Measurements from ENCODE around the gene NPPB.

Gene NPPB

GRCh38 chr1:11858158-11858557, 587 bp downstream of the NPPB start:
- H3K27ac ChIP-seq (replicated peaks): no peak overlapping the region
- H3K27me3 ChIP-seq (ENCODE audit: insufficient read depth, poor library complexity, severe bottlenecking): peaks cover 18% of the 10 kb centered on the region
- TF ChIP-seq SPI1 (IDR thresholded peaks at IDR 0.05; ENCODE audit: borderline replicate concordance, low read depth): no peak
- no peak for TF ChIP-seq REST (IDR thresholded peaks at IDR 0.05; ENCODE audit: insufficient replicate concordance, low read depth)
- no peak for TF ChIP-seq GABPA (IDR thresholded peaks at IDR 0.05; ENCODE audit: low read depth)
- no peak for TF ChIP-seq POLR2AphosphoS5 (IDR thresholded peaks at IDR 0.05; ENCODE audit: low read depth)
- TF ChIP-seq CTCF (IDR thresholded peaks at IDR 0.05; ENCODE audit: insufficient read depth, low read length): no peak
- no peak overlapping the region for H3K4me3 ChIP-seq (replicated peaks; ENCODE audit: insufficient read depth, low read length)
- no peak for DNase-seq (ENCODE audit: low read depth in 1 of 2, low spot score in 1 of 2)

- TF ChIP-seq CTCF (IDR thresholded peaks at IDR 0.05; ENCODE audit: insufficient read depth, low read length): no peak
- TF ChIP-seq SPI1 (IDR thresholded peaks at IDR 0.05; ENCODE audit: borderline replicate concordance, low read depth): peak; percentile 68
- H3K4me3 ChIP-seq (replicated peaks; ENCODE audit: insufficient read depth, low read length): no peak overlapping the region
- DNase-seq (ENCODE audit: low read depth in 1 of 2, low spot score in 1 of 2): no peak
- H3K27ac ChIP-seq (replicated peaks): no peak overlapping the region
- peaks cover 18% of the 10 kb centered on the region for H3K27me3 ChIP-seq (ENCODE audit: insufficient read depth, poor library complexity, severe bottlenecking)
Measured at GRCh38 chr1:11857164-11857851, 1.4 kb downstream of the NPPB start.

GRCh38 chr1:11856698-11857097, 2.0 kb downstream of the NPPB start:
- no peak overlapping the region for H3K27ac ChIP-seq (replicated peaks)
- no peak overlapping the region for H3K4me3 ChIP-seq (replicated peaks; ENCODE audit: insufficient read depth, low read length)
- no peak for TF ChIP-seq SPI1 (IDR thresholded peaks at IDR 0.05; ENCODE audit: borderline replicate concordance, low read depth)
- no peak for TF ChIP-seq CTCF (IDR thresholded peaks at IDR 0.05; ENCODE audit: insufficient read depth, low read length)
- peaks cover 18% of the 10 kb centered on the region for H3K27me3 ChIP-seq (ENCODE audit: insufficient read depth, poor library complexity, severe bottlenecking)
- no peak for DNase-seq (ENCODE audit: low read depth in 1 of 2, low spot score in 1 of 2)

- no peak overlapping the region for H3K4me3 ChIP-seq (replicated peaks; ENCODE audit: insufficient read depth, low read length)
- DNase-seq (ENCODE audit: low read depth in 1 of 2, low spot score in 1 of 2): no peak
- H3K27me3 ChIP-seq (ENCODE audit: insufficient read depth, poor library complexity, severe bottlenecking): peaks cover 18% of the 10 kb centered on the region
- H3K27ac ChIP-seq (replicated peaks): no peak overlapping the region
- no peak for TF ChIP-seq CTCF (IDR thresholded peaks at IDR 0.05; ENCODE audit: insufficient read depth, low read length)
- TF ChIP-seq POLR2AphosphoS5 (IDR thresholded peaks at IDR 0.05; ENCODE audit: low read depth): no peak
- TF ChIP-seq REST (IDR thresholded peaks at IDR 0.05; ENCODE audit: insufficient replicate concordance, low read depth): no peak
- no peak for TF ChIP-seq SPI1 (IDR thresholded peaks at IDR 0.05; ENCODE audit: borderline replicate concordance, low read depth)
- TF ChIP-seq GABPA (IDR thresholded peaks at IDR 0.05; ENCODE audit: low read depth): no peak
Measured at GRCh38 chr1:11855430-11855829, 3.3 kb downstream of the NPPB start.
